Stimulated activated CD4-positive, alpha-beta T cell treated with anti-CD3 and anti-CD28 coated beads, Interleukin-15, amount 100 ng/mL, for 1 hour (primary cell): Measurements from ENCODE around the gene PCDHA11.
"Not testable (repeated sequence)": the region's sequence is repeated elsewhere in the genome, so short reads cannot be mapped to it uniquely, and the experiment has no call there.

Experiments
- DNase-seq, 2 donors: peaks; one replicate each; pipeline ENCODE4 v3.0.0-alpha.2; 2020; ENCODE audit warnings: low read depth in 1 of 2, low spot score in 1 of 2

PCDHA11 gene

GRCh38 chr5:140849831-140850634, 18.7 kb upstream of the PCDHA11 start:
- DNase-seq: not testable (repeated sequence)

GRCh38 chr5:140855772-140856674, 12.7 kb upstream of the PCDHA11 start, which contains the start of gene PCDHA10:
PCDHA10 (plus strand) TSS chr5:140855897; CDS start chr5:140856049, 152 bp downstream.
- DNase-seq: no peak

- no peak for DNase-seq
Measured at GRCh38 chr5:140857177-140857986, 11.4 kb upstream of the PCDHA11 start.

DNA sequence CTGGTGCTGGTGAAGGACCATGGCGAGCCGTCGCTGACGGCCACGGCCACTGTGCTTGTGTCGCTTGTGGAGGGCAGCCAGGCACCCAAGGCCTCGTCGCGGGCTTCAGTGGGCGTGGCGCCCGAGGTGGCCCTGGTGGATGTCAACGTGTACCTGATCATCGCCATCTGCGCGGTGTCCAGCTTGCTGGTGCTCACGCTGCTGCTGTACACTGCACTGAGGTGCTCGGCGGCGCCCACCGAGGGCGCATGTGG, 10.8 kb upstream of the PCDHA11 start:
- DNase-seq: no peak

DNA sequence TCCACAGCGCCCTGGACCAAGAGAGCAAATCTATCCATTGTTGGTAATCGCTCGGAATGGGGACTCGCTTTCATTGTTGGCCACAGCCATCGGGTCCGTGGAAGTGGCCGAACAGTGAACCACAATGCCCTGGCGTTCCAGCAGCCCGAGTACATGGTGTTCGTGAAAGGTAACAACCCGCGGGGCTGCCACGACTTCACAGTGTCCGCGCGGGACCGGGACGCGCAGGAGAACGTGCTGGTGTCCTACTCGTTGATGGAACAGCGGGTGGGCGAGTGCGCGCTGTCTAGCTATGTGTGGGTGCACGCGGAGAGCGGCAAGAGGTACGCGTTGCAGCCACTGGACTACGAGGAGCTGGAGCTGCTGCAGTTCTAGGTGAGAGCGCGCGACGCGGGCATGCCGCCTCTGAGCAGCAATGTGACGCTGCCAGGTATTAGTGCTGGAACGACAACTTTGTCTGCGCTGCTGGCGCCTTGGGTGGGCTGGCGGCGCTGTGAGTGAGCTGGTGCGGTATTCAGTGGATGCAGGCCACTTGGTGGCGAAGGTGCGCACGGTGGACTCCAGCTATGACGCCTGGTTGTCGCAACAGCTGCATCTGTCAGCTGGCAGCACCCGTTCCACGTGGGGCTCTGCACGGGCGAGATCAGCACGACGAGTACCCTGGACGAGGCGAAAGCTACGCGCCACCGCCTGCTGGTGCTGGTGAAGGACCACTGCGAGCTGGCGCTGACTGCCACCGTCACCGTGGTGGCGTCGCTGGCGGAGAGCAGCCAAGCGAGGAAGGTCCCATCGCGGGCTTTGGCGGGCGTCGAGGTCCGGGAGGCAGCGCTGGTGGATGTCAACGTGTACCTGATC, 6.1 kb upstream of the PCDHA11 start:
- no peak for DNase-seq

GRCh38 chr5:140869555-140869886, 764 bp downstream of the PCDHA11 start:
- DNase-seq: no peak

- DNase-seq: no peak
Measured at GRCh38 chr5:140870221-140871201, 1.8 kb downstream of the PCDHA11 start.

- no peak for DNase-seq
Measured at GRCh38 chr5:140875085-140876065, 6.6 kb downstream of the PCDHA11 start, which contains the start of gene PCDHA12. PCDHA12 (plus strand) TSS chr5:140875308; CDS start chr5:140875473, 165 bp downstream.

DNA sequence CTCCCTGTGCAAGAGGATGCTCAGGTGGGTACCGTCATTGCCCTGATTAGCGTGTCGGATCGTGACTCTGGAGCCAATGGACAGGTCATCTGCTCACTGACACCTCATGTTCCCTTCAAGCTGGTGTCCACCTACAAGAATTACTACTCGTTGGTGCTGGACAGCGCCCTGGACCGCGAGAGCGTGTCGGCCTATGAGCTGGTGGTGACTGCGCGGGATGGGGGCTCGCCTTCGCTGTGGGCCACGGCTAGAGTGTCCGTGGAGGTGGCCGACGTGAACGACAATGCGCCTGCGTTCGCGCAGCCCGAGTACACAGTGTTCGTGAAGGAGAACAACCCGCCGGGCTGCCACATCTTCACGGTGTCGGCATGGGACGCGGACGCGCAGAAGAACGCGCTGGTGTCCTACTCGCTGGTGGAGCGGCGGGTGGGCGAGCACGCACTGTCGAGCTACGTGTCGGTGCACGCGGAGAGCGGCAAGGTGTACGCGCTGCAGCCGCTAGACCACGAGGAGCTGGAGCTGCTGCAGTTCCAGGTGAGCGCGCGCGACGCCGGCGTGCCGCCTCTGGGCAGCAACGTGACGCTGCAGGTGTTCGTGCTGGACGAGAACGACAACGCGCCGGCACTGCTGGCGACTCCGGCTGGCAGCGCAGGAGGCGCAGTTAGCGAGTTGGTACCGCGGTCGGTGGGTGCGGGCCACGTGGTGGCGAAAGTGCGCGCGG, 7.9 kb downstream of the PCDHA11 start:
- not testable (repeated sequence) for DNase-seq

DNA sequence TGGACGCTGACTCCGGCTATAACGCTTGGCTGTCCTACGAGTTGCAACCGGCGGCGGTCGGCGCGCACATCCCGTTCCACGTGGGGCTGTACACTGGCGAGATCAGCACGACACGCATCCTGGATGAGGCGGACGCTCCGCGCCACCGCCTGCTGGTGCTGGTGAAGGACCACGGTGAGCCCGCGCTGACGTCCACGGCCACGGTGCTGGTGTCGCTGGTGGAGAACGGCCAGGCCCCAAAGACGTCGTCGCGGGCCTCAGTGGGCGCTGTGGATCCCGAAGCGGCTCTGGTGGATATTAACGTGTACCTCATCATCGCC, 8.5 kb downstream of the PCDHA11 start:
- no peak for DNase-seq

DNA sequence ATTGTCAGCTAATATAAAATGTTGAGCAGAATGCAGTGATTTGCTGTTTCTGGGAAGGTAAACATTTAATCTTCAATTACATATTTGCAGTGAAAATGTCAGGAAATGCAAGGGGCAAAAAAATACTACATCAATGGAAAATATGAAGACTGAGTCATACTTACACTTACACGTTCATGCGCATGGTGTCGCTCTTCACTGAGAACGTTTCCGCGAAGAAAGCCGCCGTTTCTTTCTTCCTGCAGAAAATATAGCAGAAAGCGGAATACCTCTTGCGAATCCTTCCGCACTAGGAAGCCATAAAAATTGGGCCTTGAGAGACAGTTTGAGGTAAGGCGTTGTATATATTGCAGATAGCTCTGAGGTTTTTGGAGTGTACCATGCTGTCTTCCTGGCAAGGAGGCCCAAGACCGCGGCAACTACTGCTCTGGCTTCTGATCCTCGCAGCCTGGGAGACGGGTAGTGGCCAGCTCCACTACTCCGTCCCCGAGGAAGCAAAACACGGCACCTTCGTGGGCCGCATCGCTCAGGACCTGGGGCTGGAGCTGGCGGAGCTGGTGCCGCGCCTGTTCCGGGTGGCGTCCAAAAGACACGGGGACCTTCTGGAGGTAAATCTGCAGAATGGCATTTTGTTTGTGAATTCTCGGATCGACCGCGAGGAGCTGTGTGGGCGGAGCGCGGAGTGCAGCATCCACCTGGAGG, 13.3 kb downstream of the PCDHA11 start, which contains the start of gene PCDHA13:
PCDHA13 (plus strand) TSS at position 236 of the 702 bp plus-strand sequence; CDS start at position 381, 145 bp downstream.
- DNase-seq: no peak

GRCh38 chr5:140882591-140882899, 13.8 kb downstream of the PCDHA11 start:
- no peak for DNase-seq

DNA sequence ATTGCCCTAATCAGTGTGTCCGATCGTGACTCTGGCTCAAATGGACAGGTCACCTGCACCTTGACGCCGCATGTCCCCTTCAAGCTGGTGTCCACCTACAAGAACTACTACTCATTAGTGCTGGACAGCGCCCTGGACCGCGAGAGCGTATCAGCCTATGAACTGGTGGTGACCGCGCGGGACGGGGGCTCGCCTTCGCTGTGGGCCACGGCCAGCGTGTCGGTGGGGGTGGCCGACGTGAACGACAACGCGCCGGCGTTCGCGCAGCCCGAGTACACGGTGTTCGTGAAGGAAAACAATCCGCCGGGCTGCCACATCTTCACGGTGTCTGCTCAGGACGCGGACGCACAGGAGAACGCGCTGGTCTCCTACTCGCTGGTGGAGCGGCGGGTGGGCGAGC, 14.6 kb downstream of the PCDHA11 start:
- DNase-seq: no peak

GRCh38 chr5:140883927-140884697, 15.4 kb downstream of the PCDHA11 start:
- DNase-seq: no peak

DNA sequence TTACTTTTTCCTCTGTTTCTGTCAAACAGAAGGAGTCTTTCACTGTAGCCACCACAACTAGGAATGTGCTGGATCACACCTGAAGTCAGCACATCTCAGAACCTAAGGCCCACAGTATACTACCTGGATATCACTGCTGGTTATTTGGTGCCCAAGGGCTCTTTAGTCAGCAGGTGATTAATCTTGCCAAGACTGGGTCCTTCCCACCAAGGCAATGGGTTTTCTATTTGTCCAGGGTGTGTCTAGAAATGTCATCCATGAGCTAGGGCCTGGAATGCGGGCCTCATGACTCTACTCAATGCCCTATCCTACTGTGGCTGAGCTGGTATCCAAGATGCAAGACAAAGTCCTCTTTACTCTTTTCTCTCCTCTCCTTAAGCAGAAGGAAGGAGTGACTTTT, 47.6 kb downstream of the PCDHA11 start:
- no peak for DNase-seq
